Mesendoderm (in vitro differentiated cells): ENCODE data around the gene OR1M1.
"Not testable (repeated sequence)": the region's sequence is repeated elsewhere in the genome, so short reads cannot be mapped to it uniquely, and the experiment has no call there.

Experiments
- DNase-seq: peaks from one replicate; pipeline ENCODE4 v3.0.0; 2013
- H2AK5ac ChIP-seq: 2 replicates; pipeline ENCODE4 v1.6.1; 2013; ENCODE audit warnings: low read length, inconsistent platforms
- H2BK120ac ChIP-seq: 2 replicates; pipeline ENCODE4 v1.6.1; 2013; ENCODE audit warnings: low read depth, mild to moderate bottlenecking, low read length, moderate library complexity, mixed read lengths
- H2BK15ac ChIP-seq: replicated peaks from 2 replicates; pipeline ENCODE4 v1.6.1; 2013; ENCODE audit warnings: low read depth, mild to moderate bottlenecking, moderate library complexity
- H2BK5ac ChIP-seq: 2 replicates; pipeline ENCODE4 v1.6.1; 2013; ENCODE audit warnings: low read length, inconsistent platforms
- H3K18ac ChIP-seq: 2 replicates; pipeline ENCODE4 v1.6.1; 2013; ENCODE audit warnings: mild to moderate bottlenecking, low read length, mixed read lengths
- H3K23ac ChIP-seq: one replicate; pipeline ENCODE4 v1.6.1; 2013; ENCODE audit warnings: low read length
- H3K27ac ChIP-seq: 2 replicates; pipeline ENCODE4 v1.5.1; 2013; ENCODE audit warnings: low read depth, mild to moderate bottlenecking, inconsistent platforms, low read length, moderate library complexity
- H3K27me3 ChIP-seq: 2 replicates; pipeline ENCODE4 v1.6.1; 2013; ENCODE audit warnings: low read length, control low read depth, mild to moderate bottlenecking, inconsistent platforms; ENCODE audit not compliant: insufficient read depth, poor library complexity
- H3K36me3 ChIP-seq: 2 replicates; pipeline ENCODE4 v1.6.1; 2013; ENCODE audit warnings: low read length, inconsistent platforms; ENCODE audit not compliant: control insufficient read depth, insufficient read depth
- H3K4ac ChIP-seq: one replicate; pipeline ENCODE4 v1.6.1; 2013; ENCODE audit warnings: low read depth, mild to moderate bottlenecking, low read length, moderate library complexity
- H3K4me1 ChIP-seq: 2 replicates; pipeline ENCODE4 v1.6.1; 2013; ENCODE audit warnings: low read depth, low read length, inconsistent platforms; ENCODE audit not compliant: control insufficient read depth
- H3K4me2 ChIP-seq: 2 replicates; pipeline ENCODE4 v1.6.1; 2013; ENCODE audit warnings: low read length
- H3K4me3 ChIP-seq: 2 replicates; pipeline ENCODE4 v1.5.1; 2013; ENCODE audit warnings: mild to moderate bottlenecking, low read length
- H3K56ac ChIP-seq: one replicate; pipeline ENCODE4 v1.6.1; 2013; ENCODE audit warnings: low read length
- H3K79me1 ChIP-seq: 2 replicates; pipeline ENCODE4 v1.6.1; 2013; ENCODE audit warnings: low read length, inconsistent platforms
- H3K79me2 ChIP-seq: 2 replicates; pipeline ENCODE4 v1.6.1; 2013; ENCODE audit warnings: mild to moderate bottlenecking, low read length; ENCODE audit not compliant: control insufficient read depth, insufficient read depth
- H3K9ac ChIP-seq: 2 replicates; pipeline ENCODE4 v1.6.1; 2013; ENCODE audit warnings: low read length, inconsistent platforms
- H4K5ac ChIP-seq: one replicate; pipeline ENCODE4 v1.6.1; 2013; ENCODE audit warnings: low read length
- H4K8ac ChIP-seq: one replicate; pipeline ENCODE4 v1.6.1; 2013; ENCODE audit warnings: low read depth, mild to moderate bottlenecking, control low read depth, low read length, moderate library complexity
- WGBS: extraction: QIAGEN DNeasy Blood & Tissue Kit; methylation state at CpG from one replicate; pipeline ENCODE4 v1.1.7; 2013; ENCODE audit warnings: low lambda C conversion rate, missing lambda C conversion rate; ENCODE audit not compliant: insufficient coverage; ENCODE audit errors: extremely low coverage; 5-methylcytosine and 5-hydroxymethylcytosine counted together

OR1M1 gene

GRCh38 chr19:9054765-9055164, 32.1 kb upstream of the OR1M1 start:
- H3K9ac ChIP-seq = no peak overlapping the region
- DNase-seq = peak; percentile 88
- no peaks in the 10 kb centered on the region for H3K79me2 ChIP-seq
- WGBS = no CpG with 5 or more reads among the region's 8 CpGs
- H4K5ac ChIP-seq = no peak overlapping the region
- no peak overlapping the region for H2BK120ac ChIP-seq
- no peak overlapping the region for H2BK5ac ChIP-seq
- H3K56ac ChIP-seq = peak overlapping the region; percentile 73
- H4K8ac ChIP-seq = no peak overlapping the region
- no peak overlapping the region for H3K18ac ChIP-seq
- no peaks in the 10 kb centered on the region for H3K27me3 ChIP-seq
- no peak overlapping the region for H2BK15ac ChIP-seq
- no peak overlapping the region for H3K4me3 ChIP-seq
- H3K23ac ChIP-seq = no peak overlapping the region
- H3K79me1 ChIP-seq = no peaks in the 10 kb centered on the region
- H3K36me3 ChIP-seq = no peaks in the 10 kb centered on the region
- H3K4ac ChIP-seq = peak overlapping the region; percentile 0
- no peak overlapping the region for H3K4me2 ChIP-seq
- H3K4me1 ChIP-seq = no peaks in the 10 kb centered on the region
- no peak overlapping the region for H2AK5ac ChIP-seq
- H3K27ac ChIP-seq = peak overlapping the region; percentile 57

- H4K8ac ChIP-seq, DNase-seq, H3K56ac ChIP-seq, H3K27ac ChIP-seq, H3K23ac ChIP-seq, H3K4me3 ChIP-seq, H3K4ac ChIP-seq, H2BK15ac ChIP-seq, H4K5ac ChIP-seq, H2BK5ac ChIP-seq, H2BK120ac ChIP-seq, H2AK5ac ChIP-seq, H3K4me1 ChIP-seq, H3K27me3 ChIP-seq, H3K36me3 ChIP-seq, H3K9ac ChIP-seq, H3K4me2 ChIP-seq, H3K79me2 ChIP-seq, H3K18ac ChIP-seq, H3K79me1 ChIP-seq: not testable (repeated sequence)
- WGBS = no CpG with 5 or more reads among the region's 9 CpGs
Measured at GRCh38 chr19:9056131-9056530, 30.7 kb upstream of the OR1M1 start.

GRCh38 chr19:9057505-9058258, 29.2 kb upstream of the OR1M1 start:
- Histone ChIP-seq H3K56ac (no peak overlapping the region), H2BK15ac (no peak overlapping the region), H2AK5ac (no peak overlapping the region), H4K5ac (no peak overlapping the region), H2BK5ac (no peak overlapping the region), H3K18ac (no peak overlapping the region), H4K8ac (no peak overlapping the region), H3K36me3 (no peaks in the 10 kb centered on the region), H3K23ac (no peak overlapping the region), H3K9ac (no peak overlapping the region), H3K4ac (no peak overlapping the region), H3K27ac (no peak overlapping the region), H3K79me2 (no peaks in the 10 kb centered on the region), H3K79me1 (no peaks in the 10 kb centered on the region), H3K4me1 (no peaks in the 10 kb centered on the region), H3K27me3 (no peaks in the 10 kb centered on the region), H3K4me2 (no peak overlapping the region), H2BK120ac (no peak overlapping the region), H3K4me3 (no peak overlapping the region)
- WGBS = no CpG with 5 or more reads among the region's 4 CpGs
- no peak for DNase-seq

- Histone ChIP-seq H3K79me1 (no peaks in the 10 kb centered on the region), H3K27me3 (no peaks in the 10 kb centered on the region), H3K4ac (no peak overlapping the region), H3K18ac (no peak overlapping the region), H3K27ac (no peak overlapping the region), H3K4me3 (no peak overlapping the region), H4K8ac (no peak overlapping the region), H3K23ac (no peak overlapping the region), H2AK5ac (no peak overlapping the region), H3K4me2 (no peak overlapping the region), H3K9ac (no peak overlapping the region), H3K79me2 (no peaks in the 10 kb centered on the region), H3K56ac (no peak overlapping the region), H2BK5ac (no peak overlapping the region), H2BK120ac (no peak overlapping the region), H3K36me3 (no peaks in the 10 kb centered on the region), H2BK15ac (no peak overlapping the region), H4K5ac (no peak overlapping the region), H3K4me1 (no peaks in the 10 kb centered on the region)
- WGBS = no CpG with 5 or more reads among the region's 12 CpGs
- DNase-seq = no peak
Measured at GRCh38 chr19:9058905-9059667, 27.8 kb upstream of the OR1M1 start.

GRCh38 chr19:9060564-9061340, 26.1 kb upstream of the OR1M1 start:
- H3K79me1 ChIP-seq = no peaks in the 10 kb centered on the region
- no peak overlapping the region for H3K4me3 ChIP-seq
- no peak overlapping the region for H3K9ac ChIP-seq
- no peak for DNase-seq
- no CpG with 5 or more reads among the region's 17 CpGs for WGBS
- no peak overlapping the region for H3K23ac ChIP-seq
- H3K79me2 ChIP-seq = no peaks in the 10 kb centered on the region
- no peak overlapping the region for H4K5ac ChIP-seq
- H3K36me3 ChIP-seq = no peaks in the 10 kb centered on the region
- H3K18ac ChIP-seq = no peak overlapping the region
- H2BK15ac ChIP-seq = no peak overlapping the region
- no peak overlapping the region for H3K56ac ChIP-seq
- H2AK5ac ChIP-seq = no peak overlapping the region
- H3K27me3 ChIP-seq = no peaks in the 10 kb centered on the region
- no peak overlapping the region for H3K4ac ChIP-seq
- H2BK5ac ChIP-seq = no peak overlapping the region
- H3K4me1 ChIP-seq = no peaks in the 10 kb centered on the region
- no peak overlapping the region for H3K4me2 ChIP-seq
- no peak overlapping the region for H3K27ac ChIP-seq
- H4K8ac ChIP-seq = peak overlapping the region; percentile 17
- no peak overlapping the region for H2BK120ac ChIP-seq
